KMS-11 (cell line): Measurements from ENCODE around the gene SH3D21.

ENCODE experiments used
- H2AFZ ChIP-seq: fragments of 200-600 bp; sonication (generic); 2 replicates; pipeline ENCODE4 v1.6.1; 2016; ENCODE audit warnings: antibody characterized with exemption, mixed run types, low read depth
- H3K27ac ChIP-seq: fragments of 200-600 bp; sonication (generic); 2 replicates; pipeline ENCODE4 v1.6.1; 2016; ENCODE audit warnings: mild to moderate bottlenecking, mixed run types
- H3K27me3 ChIP-seq: fragments of 200-600 bp; sonication (generic); 2 replicates; pipeline ENCODE4 v1.6.1; 2017; ENCODE audit warnings: mild to moderate bottlenecking, low read depth, mixed run types, moderate library complexity; ENCODE audit not compliant: insufficient read depth
- H3K36me3 ChIP-seq: fragments of 200-600 bp; sonication (generic); 2 replicates; pipeline ENCODE4 v1.6.1; 2017; ENCODE audit warnings: mild to moderate bottlenecking, mixed run types; ENCODE audit not compliant: insufficient read depth
- H3K4me1 ChIP-seq: fragments of 200-600 bp; sonication (generic); 2 replicates; pipeline ENCODE4 v1.6.1; 2016; ENCODE audit warnings: mild to moderate bottlenecking, low read depth, mixed run types; ENCODE audit not compliant: poor library complexity, severe bottlenecking
- H3K4me2 ChIP-seq: fragments of 200-600 bp; sonication (generic); 2 replicates; pipeline ENCODE4 v1.7.0; 2016; ENCODE audit warnings: mild to moderate bottlenecking, mixed run types
- H3K4me3 ChIP-seq: fragments of 200-600 bp; sonication (generic); IDR thresholded peaks from 2 replicates; pipeline ENCODE4 v1.6.1; 2017; ENCODE audit warnings: low read depth, low read length, mixed read lengths; ENCODE audit not compliant: insufficient read depth
- H3K79me2 ChIP-seq: fragments of 200-600 bp; sonication (generic); 2 replicates; pipeline ENCODE4 v1.6.1; 2016; ENCODE audit warnings: low read depth, mixed run types; ENCODE audit not compliant: insufficient read depth
- H3K9ac ChIP-seq: fragments of 200-600 bp; sonication (generic); 2 replicates; pipeline ENCODE4 v1.6.1; 2016; ENCODE audit warnings: mild to moderate bottlenecking, mixed run types
- H4K20me1 ChIP-seq: fragments of 200-600 bp; sonication (generic); 2 replicates; pipeline ENCODE4 v1.6.1; 2016; ENCODE audit warnings: mild to moderate bottlenecking, mixed run types; ENCODE audit not compliant: insufficient read depth
- CTCF ChIP-seq: fragments of 200-600 bp; sonication (generic); conservative IDR thresholded peaks from 2 replicates; pipeline ENCODE4 v1.6.1; 2017; ENCODE audit warnings: low read depth, mild to moderate bottlenecking, antibody characterized with exemption, low read length, moderate library complexity, mixed read lengths

Gene SH3D21

DNA sequence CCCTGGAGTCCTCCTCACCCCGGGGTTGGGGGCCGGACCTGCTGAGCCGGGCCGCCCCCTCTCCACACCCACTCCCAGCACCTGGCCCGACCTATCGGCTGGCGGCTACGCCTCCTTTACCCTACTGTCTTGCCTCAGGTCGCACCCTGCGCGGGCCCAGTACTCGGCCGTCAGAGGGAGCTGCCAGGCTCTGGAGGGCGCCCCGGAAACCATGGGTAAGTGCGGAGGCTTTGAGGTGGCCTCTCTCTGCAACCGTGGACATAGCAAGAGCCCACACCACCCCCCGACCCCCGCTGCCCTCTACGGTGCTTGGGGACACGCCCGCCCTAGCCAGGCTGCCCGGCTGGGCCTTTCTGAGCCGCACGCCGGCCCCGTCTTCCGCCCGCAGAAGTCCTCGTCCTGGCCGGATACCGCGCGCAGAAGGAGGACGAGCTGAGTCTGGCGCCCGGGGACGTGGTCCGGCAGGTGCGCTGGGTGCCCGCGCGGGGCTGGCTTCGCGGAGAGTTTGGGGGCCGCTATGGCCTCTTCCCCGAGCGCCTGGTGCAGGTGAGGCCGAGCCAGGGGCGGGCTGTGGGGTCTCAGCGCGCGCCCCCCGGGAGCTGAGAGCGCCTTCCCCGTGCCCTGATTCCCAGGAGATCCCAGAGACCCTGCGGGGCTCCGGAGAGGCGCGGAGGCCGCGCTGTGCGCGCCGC, at the start of gene SH3D21:
Gene SH3D21, plus strand, starts transcription at position 159 of the 692 bp plus-strand sequence. Its CDS starts 53 bp downstream, at position 212.
- H3K4me1 ChIP-seq: peaks cover 15% of the 10 kb centered on the region
- peak within 1 kb of the TSS; percentile 42; the same call in 1 of the 2 replicates for H3K9ac ChIP-seq
- peak within 1 kb of the TSS; percentile 67 for H3K4me2 ChIP-seq
- no peaks in the 10 kb centered on the region for H3K36me3 ChIP-seq
- no peaks in the 10 kb centered on the region for H3K79me2 ChIP-seq
- peak within 1 kb of the TSS; percentile 87 for H2AFZ ChIP-seq
- peak within 1 kb of the TSS; percentile 28; the same call in 1 of the 2 replicates for H3K27ac ChIP-seq
- H4K20me1 ChIP-seq: no peaks in the 10 kb centered on the region
- TF ChIP-seq CTCF: no peak
- no peaks in the 10 kb centered on the region for H3K27me3 ChIP-seq
- H3K4me3 ChIP-seq: peak within 1 kb of the TSS; percentile 77

DNA sequence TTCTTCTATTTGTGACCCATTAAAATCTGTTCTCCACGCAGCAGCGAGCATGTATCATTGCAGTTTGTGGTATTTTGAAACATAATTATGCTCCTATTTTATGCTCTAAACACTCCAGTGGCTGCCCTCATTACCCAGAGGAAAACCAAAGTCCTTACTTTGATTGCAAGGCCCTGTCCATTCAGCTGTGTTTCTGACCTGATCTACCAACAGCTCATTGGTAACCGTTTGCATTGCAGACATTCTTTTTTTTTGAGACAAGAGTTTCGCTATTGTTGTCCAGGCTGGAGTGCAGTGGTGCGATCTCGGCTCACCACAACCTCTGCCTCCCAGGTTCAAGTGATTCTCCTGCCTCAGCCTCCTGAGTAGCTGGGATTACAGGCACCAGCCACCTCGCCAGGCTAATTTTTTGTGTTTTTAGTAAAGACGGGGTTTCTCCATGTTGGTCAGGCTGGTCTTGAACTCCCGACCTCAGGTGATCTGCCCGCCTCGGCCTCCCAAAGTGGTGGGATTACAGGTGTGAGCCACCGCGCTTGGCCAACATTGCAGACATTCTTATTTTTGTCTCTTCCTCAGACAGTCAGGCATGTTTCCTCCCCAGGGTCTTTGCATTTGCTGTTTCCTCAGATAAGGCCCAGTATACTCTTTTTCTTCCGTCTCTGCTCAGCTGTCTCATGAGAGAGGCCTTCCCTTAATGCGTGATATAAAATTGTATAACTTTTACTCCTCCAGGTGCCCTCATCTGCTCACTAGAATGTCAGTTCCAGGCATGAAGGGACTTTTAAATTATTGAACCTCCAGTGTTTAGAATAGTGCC, 49.4 kb upstream of the SH3D21 start:
- Histone ChIP-seq H4K20me1 (peaks cover 10% of the 10 kb centered on the region), H3K4me2 (no peak overlapping the region)

DNA sequence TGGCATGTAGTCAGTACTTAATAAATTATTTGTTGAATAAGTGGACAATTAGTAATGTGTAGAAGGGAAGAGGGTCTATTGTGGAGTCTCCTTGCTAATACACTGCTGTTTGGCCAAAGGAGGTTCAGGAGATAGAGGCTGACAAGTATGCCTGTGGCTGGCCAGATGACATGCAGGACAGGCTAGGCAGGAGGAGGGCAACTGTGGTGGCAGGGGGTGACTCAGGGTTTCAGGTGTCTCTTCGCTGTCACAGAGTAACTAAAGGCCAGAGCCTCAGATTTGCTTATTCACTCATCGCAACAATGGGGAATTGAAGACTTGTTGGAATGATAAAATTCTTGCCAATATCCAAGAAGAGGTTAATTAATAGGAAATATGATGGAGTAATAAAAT, 48.8 kb upstream of the SH3D21 start:
- Histone ChIP-seq H3K4me1 (peaks cover 42% of the 10 kb centered on the region), H2AFZ (no peak overlapping the region), H3K4me2 (no peak overlapping the region), H3K4me3 (no peak overlapping the region), H3K27me3 (no peaks in the 10 kb centered on the region), H3K79me2 (peaks cover 63% of the 10 kb centered on the region), H3K27ac (no peak overlapping the region), H4K20me1 (peaks cover 10% of the 10 kb centered on the region), H3K36me3 (peaks cover 3% of the 10 kb centered on the region; the same call in 1 of the 2 replicates), H3K9ac (no peak overlapping the region)
- TF ChIP-seq CTCF: no peak

More for the DNA sequence above, 49.4 kb upstream of the SH3D21 start:
- peaks cover 42% of the 10 kb centered on the region for H3K4me1 ChIP-seq
- H3K27me3 ChIP-seq: no peaks in the 10 kb centered on the region
- H2AFZ ChIP-seq: no peak overlapping the region
- H3K79me2 ChIP-seq: peaks cover 69% of the 10 kb centered on the region
- no peak for TF ChIP-seq CTCF
- H3K4me3 ChIP-seq: no peak overlapping the region
- H3K27ac ChIP-seq: no peak overlapping the region
- no peak overlapping the region for H3K9ac ChIP-seq
- H3K36me3 ChIP-seq: peaks cover 3% of the 10 kb centered on the region; the same call in 1 of the 2 replicates

- Histone ChIP-seq H3K4me3 (no peak overlapping the region), H3K4me1 (peaks cover 36% of the 10 kb centered on the region), H4K20me1 (peaks cover 10% of the 10 kb centered on the region), H3K27me3 (no peaks in the 10 kb centered on the region), H3K36me3 (peaks cover 3% of the 10 kb centered on the region; the same call in 1 of the 2 replicates), H3K4me2 (0 out of 2 replicates have a peak overlapping the region, but pooled peaks have one; percentile 2), H3K79me2 (peaks cover 53% of the 10 kb centered on the region), H3K9ac (no peak overlapping the region), H3K27ac (no peak overlapping the region), H2AFZ (no peak overlapping the region)
- no peak for TF ChIP-seq CTCF
Observed at GRCh38 chr1:36258960-36259344, 47.2 kb upstream of the SH3D21 start.
